Transverse colon (tissue), 4 donors: Measurements from ENCODE around the gene LDHAL6B. TPM values are rescaled to one million over a fixed set of nuclear protein-coding genes. Genes with fewer than 3 reads are reported as not detected.
A peak's percentile ranks its signal among the peaks of the same experiment; 100 is the strongest.

Source experiments
- DNase-seq: peaks from one replicate; pipeline ENCODE4 v3.0.0-alpha.2; 2019
- H3K27ac ChIP-seq, 4 donors: fragments of 200-600 bp; sonication (generic); 2 replicates each; pipeline ENCODE4 v1.5.1; 2016 to 2018; ENCODE audit warnings: inconsistent platforms in 4 of 4
- H3K27me3 ChIP-seq: fragments of 200-600 bp; sonication (generic); 2 replicates; pipeline ENCODE4 v1.5.1; 2017; ENCODE audit warnings: inconsistent platforms
- H3K36me3 ChIP-seq, 4 donors: fragments of 200-600 bp; sonication (generic); 2 replicates each; pipeline ENCODE4 v1.5.1; 2017 to 2019; ENCODE audit warnings: inconsistent platforms in 4 of 4
- H3K4me1 ChIP-seq, 4 donors: fragments of 200-600 bp; sonication (generic); 2 replicates each; pipeline ENCODE4 v1.5.1; 2017 to 2020; ENCODE audit warnings: inconsistent platforms in 4 of 4
- H3K4me3 ChIP-seq, 4 donors: fragments of 200-600 bp; sonication (generic); 1 replicate in 1 of 4; 2 replicates in 3 of 4; pipeline versions ENCODE4 v1.5.1 to v1.6.1; 2017 to 2019; ENCODE audit warnings: inconsistent platforms in 4 of 4
- H3K9me3 ChIP-seq, 2 donors: fragments of 200-600 bp; sonication (generic); 2 replicates each; pipeline ENCODE4 v1.5.1; 2017 to 2019; ENCODE audit warnings: inconsistent platforms in 2 of 2
- EP300 ChIP-seq: sonication (generic); formaldehyde crosslinking; IDR thresholded peaks from one replicate; pipeline ENCODE4 v1.6.1; 2017; ENCODE audit warnings: antibody characterized with exemption, low read depth
- POLR2A ChIP-seq: fragments of 450-650 bp; IDR thresholded peaks from one replicate; pipeline ENCODE4 v1.6.1; 2016; ENCODE audit warnings: antibody characterized with exemption, mild to moderate bottlenecking, moderate library complexity
- POLR2AphosphoS5 ChIP-seq, 3 donors: sonication (generic); formaldehyde crosslinking; IDR thresholded peaks; one replicate each; pipeline ENCODE4 v1.6.1; 2016; ENCODE audit warnings: antibody characterized with exemption in 3 of 3
- WGBS, 2 donors: methylation state at CpG; one replicate each; pipeline ENCODE4 v1.1.5; 2018; ENCODE audit warnings: low coverage in 1 of 2; 5-methylcytosine and 5-hydroxymethylcytosine counted together
- in situ Hi-C, 4 donors: fragments of 200-750 bp; cut with MboI; loops; one replicate each; pipeline versions ENCODE4 v1.15.0 to v1.15.1; 2017; ENCODE audit warnings: low sequenced_read_pairs in 3 of 4, low pct_ligation_motif_present in 1 of 4, low pct_unique_long_range_greater_than_20kb in 1 of 4
- intact Hi-C: fragments of 100-400 bp; cut with DNase I; formaldehyde crosslinking; loops from one replicate; pipeline ENCODE4 v1.15.1; 2023; ENCODE audit warnings: low total_unique reads
- total RNA-seq, 4 donors: library from RNA; depleted of rRNA; stranded (reverse); fragments of >200 nt; gene quantifications; one replicate each; pipeline ENCODE4 v1.1.0, GENCODE V29; 2016
- TF ChIP-seq, protein P1 (sequence below), 5 experiments: fragments of 200-600 bp in 3 of 5; fragments of 450-650 bp in 2 of 5; sonication (generic) in 3 of 5; IDR thresholded peaks; 1 replicate in 2 of 5; 2 replicates in 3 of 5; pipeline ENCODE4 v1.5.1; 2016 to 2017; ENCODE audit warnings: antibody characterized with exemption in 5 of 5, inconsistent platforms in 3 of 5, mild to moderate bottlenecking in 2 of 5, moderate library complexity in 1 of 5

LDHAL6B gene
- total RNA-seq, 4 donors from 2014 or later, result not detected

DNA sequence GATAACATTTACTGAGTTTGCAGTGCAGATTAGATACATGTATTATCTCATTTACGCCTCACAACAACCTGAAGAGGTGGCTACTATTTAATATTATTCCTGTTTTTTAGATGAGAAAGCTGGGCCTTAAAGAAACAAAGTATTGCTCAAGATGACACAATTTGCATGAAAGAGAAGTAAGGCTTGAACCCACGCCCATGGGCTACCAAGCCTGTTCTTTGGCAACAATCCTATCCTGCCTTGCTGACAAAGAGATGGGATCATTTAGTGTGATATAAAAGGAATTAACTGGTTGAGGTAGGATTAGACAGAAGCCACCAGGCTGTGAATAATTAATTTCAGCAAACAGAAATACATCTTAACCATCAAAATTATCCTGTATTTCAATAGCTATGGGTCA lies 9.2 kb upstream of the LDHAL6B start:
- no peaks in the 10 kb centered on the region for H3K4me1 ChIP-seq
- no peak for TF ChIP-seq POLR2AphosphoS5 (IDR thresholded peaks at IDR 0.05)
- no peak for TF ChIP-seq POLR2A
- TF ChIP-seq EP300, result no peak
- TF ChIP-seq, protein P1, sequence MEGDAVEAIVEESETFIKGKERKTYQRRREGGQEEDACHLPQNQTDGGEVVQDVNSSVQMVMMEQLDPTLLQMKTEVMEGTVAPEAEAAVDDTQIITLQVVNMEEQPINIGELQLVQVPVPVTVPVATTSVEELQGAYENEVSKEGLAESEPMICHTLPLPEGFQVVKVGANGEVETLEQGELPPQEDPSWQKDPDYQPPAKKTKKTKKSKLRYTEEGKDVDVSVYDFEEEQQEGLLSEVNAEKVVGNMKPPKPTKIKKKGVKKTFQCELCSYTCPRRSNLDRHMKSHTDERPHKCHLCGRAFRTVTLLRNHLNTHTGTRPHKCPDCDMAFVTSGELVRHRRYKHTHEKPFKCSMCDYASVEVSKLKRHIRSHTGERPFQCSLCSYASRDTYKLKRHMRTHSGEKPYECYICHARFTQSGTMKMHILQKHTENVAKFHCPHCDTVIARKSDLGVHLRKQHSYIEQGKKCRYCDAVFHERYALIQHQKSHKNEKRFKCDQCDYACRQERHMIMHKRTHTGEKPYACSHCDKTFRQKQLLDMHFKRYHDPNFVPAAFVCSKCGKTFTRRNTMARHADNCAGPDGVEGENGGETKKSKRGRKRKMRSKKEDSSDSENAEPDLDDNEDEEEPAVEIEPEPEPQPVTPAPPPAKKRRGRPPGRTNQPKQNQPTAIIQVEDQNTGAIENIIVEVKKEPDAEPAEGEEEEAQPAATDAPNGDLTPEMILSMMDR (IDR thresholded peaks at IDR 0.05), result no peak
- intact Hi-C loops (no loop called here), in situ Hi-C loops (no loop called here)
- H3K27ac ChIP-seq, result no peak overlapping the region
- peaks cover 0 to 41% (median 19%) of the 10 kb centered on the region in 4 donors for H3K36me3 ChIP-seq
- no peaks in the 10 kb centered on the region for H3K9me3 ChIP-seq
- WGBS, 2 donors, result 90 to 100% methylated on average over 2 of the region's 2 CpGs
- no peaks in the 10 kb centered on the region for H3K27me3 ChIP-seq
- DNase-seq, result no peak
- no peak overlapping the region for H3K4me3 ChIP-seq

DNA sequence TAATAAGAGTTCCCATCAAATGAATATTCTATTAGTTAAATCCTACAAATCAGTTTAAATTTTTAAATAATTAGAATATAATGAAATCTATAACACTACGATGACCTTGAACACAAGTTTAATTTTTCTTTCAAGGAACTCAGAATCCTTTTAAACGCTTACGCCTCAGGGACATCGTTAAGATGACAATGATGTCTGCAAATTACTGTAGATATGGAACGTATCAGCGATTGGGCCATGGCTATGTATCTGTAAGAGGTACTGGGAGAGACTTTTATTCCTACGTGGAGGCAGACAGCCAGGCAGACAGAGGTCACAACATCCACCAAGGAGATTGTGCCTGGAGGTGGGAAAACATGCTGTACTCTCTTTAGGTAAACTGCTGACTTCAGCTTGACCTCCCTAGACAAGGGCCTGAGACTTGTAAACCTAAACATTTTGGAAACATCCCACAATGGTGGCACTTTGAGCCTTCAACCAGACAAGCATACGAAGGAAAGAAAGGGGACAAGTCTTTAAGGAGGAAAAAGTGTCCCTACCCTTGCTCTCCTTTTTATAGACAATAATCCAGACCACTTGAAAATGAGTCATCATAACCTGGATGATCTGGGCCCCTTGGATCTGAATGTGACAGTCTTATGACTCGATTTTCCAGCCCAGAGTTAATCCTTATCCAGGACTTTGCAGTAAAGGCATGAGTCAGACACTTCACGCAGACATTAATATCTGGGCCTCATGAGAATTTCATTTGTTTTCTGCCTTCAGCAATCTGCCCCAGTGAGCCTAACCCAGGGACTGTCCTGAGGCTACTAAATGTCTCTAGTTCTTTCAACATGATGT lies 6.8 kb upstream of the LDHAL6B start:
- in situ Hi-C loops (loop anchor here in 1 of 4 donors (25.0 kb wide), 1 partner anchor 388 kb away; no protein-coding TSS in a partner anchor), intact Hi-C loops (no loop called here)
- H3K27ac ChIP-seq, result no peak overlapping the region
- no peaks in the 10 kb centered on the region for H3K9me3 ChIP-seq
- no peaks in the 10 kb centered on the region for H3K4me1 ChIP-seq
- 86 to 89% methylated on average over 7 to 10 of the region's 10 CpGs for WGBS, 2 donors
- peaks cover 0 to 48% (median 16%) of the 10 kb centered on the region in 4 donors for H3K36me3 ChIP-seq
- TF ChIP-seq POLR2AphosphoS5 (IDR thresholded peaks at IDR 0.05) (peak in 2 of 3 donors; percentile 25 to 46), POLR2A (no peak)
- no peak overlapping the region for H3K4me3 ChIP-seq
- DNase-seq, result no peak
- H3K27me3 ChIP-seq, result no peaks in the 10 kb centered on the region

DNA sequence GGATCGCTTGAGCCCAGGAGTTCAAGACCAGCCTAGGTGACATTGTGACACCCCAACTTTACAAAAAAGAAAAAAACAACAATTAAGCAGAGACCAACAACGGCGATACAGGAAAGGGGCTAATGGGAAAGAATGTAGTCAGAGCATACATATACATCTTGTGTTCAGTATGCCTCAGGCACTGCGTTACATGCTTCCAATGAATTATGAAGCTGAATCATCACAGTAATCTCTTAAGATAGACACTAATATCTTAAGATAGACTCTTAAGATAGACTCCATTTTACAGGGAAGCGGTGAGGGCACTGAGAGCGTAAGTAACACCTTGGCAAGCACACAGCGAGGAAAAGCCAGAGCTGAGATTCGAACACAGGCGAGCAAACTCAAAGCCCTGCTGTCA lies 6.1 kb upstream of the LDHAL6B start:
- in situ Hi-C loops, result loop anchor here in 1 of 4 donors (25.0 kb wide), 1 partner anchor 388 kb away; no protein-coding TSS in a partner anchor
- Histone ChIP-seq H3K27ac (no peak overlapping the region), H3K36me3 (peaks cover 0 to 46% (median 15%) of the 10 kb centered on the region in 4 donors), H3K4me3 (no peak overlapping the region), H3K9me3 (no peaks in the 10 kb centered on the region), H3K27me3 (no peaks in the 10 kb centered on the region), H3K4me1 (no peaks in the 10 kb centered on the region)
- TF ChIP-seq EP300 (no peak), POLR2AphosphoS5 (IDR thresholded peaks at IDR 0.05) (no peak), POLR2A (no peak)
- TF ChIP-seq, protein P1 (IDR thresholded peaks at IDR 0.05), result no peak
- intact Hi-C loops, result no loop called here
- no peak for DNase-seq
- WGBS, 2 donors, result 95 to 100% methylated on average over 2 to 9 of the region's 9 CpGs

DNA sequence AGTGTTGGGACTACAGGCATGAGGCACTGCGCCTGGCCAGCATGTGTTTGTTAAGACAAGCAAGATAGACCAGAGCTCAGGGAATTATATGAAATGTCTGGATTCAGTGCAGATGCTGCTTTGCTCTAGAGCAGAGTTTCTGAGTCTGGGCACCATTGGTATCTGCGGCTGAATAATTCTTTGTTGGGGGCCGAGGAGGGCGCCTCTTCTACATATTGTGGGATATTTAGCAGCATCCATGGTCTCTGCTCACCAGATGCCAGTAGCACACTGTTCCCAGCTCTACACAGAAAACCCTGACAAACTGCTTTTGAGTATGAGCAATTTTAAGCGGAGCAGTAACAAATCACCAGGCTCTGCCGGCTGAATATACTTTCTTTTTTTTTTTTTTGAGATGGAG lies 3.6 kb upstream of the LDHAL6B start:
- peaks cover 0 to 57% (median 21%) of the 10 kb centered on the region in 4 donors for H3K36me3 ChIP-seq
- WGBS, 2 donors, result 92 to 100% methylated on average over 1 to 6 of the region's 6 CpGs
- intact Hi-C loops (no loop called here), in situ Hi-C loops (loop anchor here in 1 of 4 donors (25.0 kb wide), 1 partner anchor 391 kb away; no protein-coding TSS in a partner anchor)
- H3K4me1 ChIP-seq, result no peaks in the 10 kb centered on the region
- no peak for TF ChIP-seq EP300
- TF ChIP-seq POLR2A, result no peak
- TF ChIP-seq, protein P1 (IDR thresholded peaks at IDR 0.05), result no peak
- no peaks in the 10 kb centered on the region for H3K9me3 ChIP-seq
- H3K27ac ChIP-seq, result no peak overlapping the region
- H3K27me3 ChIP-seq, result no peaks in the 10 kb centered on the region
- no peak for DNase-seq
- no peak overlapping the region for H3K4me3 ChIP-seq
